GM12878 (cell line): Measurements from ENCODE around the gene TSGA10. TPM values are rescaled to one million over a fixed set of nuclear protein-coding genes. Genes with fewer than 3 reads are reported as not detected.

Experiments used
- ATAC-seq: fragments of 200-7000 bp; cut with Tn5 transposase; 3 replicates; pipeline ENCODE4 v1.9.1; 2020; ENCODE audit warnings: mild to moderate bottlenecking, moderate library complexity
- BruUV-seq: library from RNA; stranded (reverse); fragments of 400-500 nt; replicated peaks from 2 replicates; lab custom pipeline; 2021; lab: Mats Ljungman, UMichigan
- CTCF ChIA-PET: fragments of 300-600 bp; sonication (Branson Sonifier 250); formaldehyde crosslinking; extraction: SDS; loops from one replicate; lab custom pipeline; 2021; ENCODE audit warnings: inconsistent platforms; lab: Yijun Ruan, JAX
- POLR2A ChIA-PET: fragments of 350-600 bp; formaldehyde crosslinking; extraction: SDS; loops from one replicate; lab custom pipeline; 2021; ENCODE audit warnings: inconsistent platforms; lab: Charles Lee
- RAD21 ChIA-PET: fragments of 300-600 bp; sonication (Branson Sonifier 250); formaldehyde crosslinking; loops from one replicate; lab custom pipeline; 2023; ENCODE audit warnings: antibody characterized with exemption; ENCODE audit not compliant: unreplicated experiment; lab: Charles Lee
- SMC1A ChIA-PET: fragments of 300-600 bp; sonication (Branson Sonifier 250); formaldehyde crosslinking; loops from one replicate; lab custom pipeline; 2023; ENCODE audit not compliant: unreplicated experiment, uncharacterized antibody; lab: Charles Lee
- DNase-seq: peaks from one replicate; pipeline ENCODE4 v3.0.0-alpha.2; 2011; ENCODE audit warnings: low read depth, low spot score
- FAIRE-seq: peaks from 3 replicates; lab custom pipeline; 2011; peaks lifted over from hg19 to GRCh38; lab: Jason Lieb, UNC
- H2AFZ ChIP-seq: 2 replicates; pipeline ENCODE4 v1.6.0; 2011; ENCODE audit warnings: low read depth, low read length, control low read depth; ENCODE audit not compliant: control insufficient read depth
- H3K27ac ChIP-seq: 2 replicates; pipeline ENCODE4 v1.5.1; 2011; ENCODE audit warnings: control low read depth; ENCODE audit not compliant: control insufficient read depth, insufficient read depth
- H3K27me3 ChIP-seq, 2 experiments: replicated peaks in 1 of 2; 2 replicates each; pipeline versions ENCODE4 v1.6.0 to v1.6.1; 2011; ENCODE audit warnings: low read length in 1 of 2; ENCODE audit not compliant: control insufficient read depth in 2 of 2, insufficient read depth in 2 of 2
- H3K36me3 ChIP-seq, 2 experiments: 2 replicates each; pipeline ENCODE4 v1.5.1; 2011; ENCODE audit warnings: low read length in 1 of 2; ENCODE audit not compliant: control insufficient read depth in 2 of 2, insufficient read depth in 2 of 2
- H3K4me1 ChIP-seq: 2 replicates; pipeline ENCODE4 v1.6.1; 2011; ENCODE audit warnings: mild to moderate bottlenecking, low read length, moderate library complexity, mixed read lengths; ENCODE audit not compliant: control insufficient read depth, insufficient read depth
- H3K4me2 ChIP-seq: 2 replicates; pipeline ENCODE4 v1.6.0; 2011; ENCODE audit warnings: control low read depth; ENCODE audit not compliant: control insufficient read depth, insufficient read depth
- H3K4me3 ChIP-seq: fragments of 200-600 bp; sonication (generic); 2 replicates; pipeline ENCODE4 v1.5.1; 2016
- H3K79me2 ChIP-seq: 2 replicates; pipeline ENCODE4 v1.6.0; 2011; ENCODE audit warnings: low read length; ENCODE audit not compliant: control insufficient read depth, insufficient read depth
- H3K9ac ChIP-seq: 2 replicates; pipeline ENCODE4 v1.8.0; 2011; ENCODE audit warnings: low read length, control low read depth, mixed read lengths; ENCODE audit not compliant: control insufficient read depth, insufficient read depth
- H3K9me3 ChIP-seq: replicated peaks from 3 replicates; pipeline ENCODE4 v1.5.1; 2011; ENCODE audit warnings: mild to moderate bottlenecking, low read length; ENCODE audit not compliant: control insufficient read depth, insufficient read depth
- H4K20me1 ChIP-seq: 2 replicates; pipeline ENCODE4 v1.6.0; 2011; ENCODE audit not compliant: control insufficient read depth, insufficient read depth
- EP300 ChIP-seq, 2 experiments: fragments of 150-350 bp in 1 of 2; IDR thresholded peaks; 2 replicates each; pipeline ENCODE4 v1.6.1; 2011 to 2012; ENCODE audit warnings: low read depth in 2 of 2, low read length in 2 of 2, borderline replicate concordance in 1 of 2, improper control_type of control experiment in 1 of 2, inconsistent platforms in 1 of 2; ENCODE audit not compliant: control insufficient read depth in 1 of 2
- IKZF2 ChIP-seq, 2 experiments: fragments of 450-650 bp; IDR thresholded peaks; 2 replicates each; pipeline ENCODE4 v1.6.1; 2017; ENCODE audit warnings: mild to moderate bottlenecking in 2 of 2, moderate library complexity in 2 of 2
- MEF2A ChIP-seq: IDR thresholded peaks from 2 replicates; pipeline ENCODE4 v1.6.1; 2011; ENCODE audit warnings: low read depth, mild to moderate bottlenecking, low read length, moderate library complexity; ENCODE audit not compliant: insufficient read depth
- PAX5 ChIP-seq: IDR thresholded peaks from 2 replicates; pipeline ENCODE4 v1.6.1; 2011; ENCODE audit warnings: low read depth, low read length, borderline replicate concordance
- POLR2AphosphoS2 ChIP-seq: IDR thresholded peaks from 2 replicates; pipeline ENCODE4 v1.6.1; 2011; ENCODE audit warnings: low read depth, mild to moderate bottlenecking, low read length, improper control_type of control experiment, moderate library complexity
- POU2F2 ChIP-seq: IDR thresholded peaks from 3 replicates; pipeline ENCODE4 v1.6.1; 2011; ENCODE audit warnings: low read depth, mild to moderate bottlenecking, low read length, borderline replicate concordance
- ZSCAN29 ChIP-seq: fragments of 450-650 bp; IDR thresholded peaks from 2 replicates; pipeline ENCODE4 v1.6.1; 2017; ENCODE audit warnings: mild to moderate bottlenecking, moderate library complexity
- WGBS: methylation state at CpG from one replicate; pipeline ENCODE4 v1.1.6; 2016; ENCODE audit warnings: low lambda C conversion rate; ENCODE audit not compliant: insufficient replicate concordance, insufficient coverage; ENCODE audit errors: missing lambda C conversion rate; 5-methylcytosine and 5-hydroxymethylcytosine counted together
- in situ Hi-C: fragments of 300-500 bp; cut with MboI; formaldehyde crosslinking; loops from 9 replicates; pipeline ENCODE4 v1.14.3; 2018; ENCODE audit warnings: mixed read lengths
- intact Hi-C: fragments of 100-400 bp; cut with micrococcal nuclease; formaldehyde crosslinking; loops from one replicate; pipeline ENCODE4 v1.14.2; 2022; ENCODE audit not compliant: unreplicated experiment
- polyA plus RNA-seq, 11 experiments: library from polyadenylated mRNA; depleted of rRNA in 4 of 11; unstranded in 6 of 11; stranded (reverse) in 5 of 11; fragments of >200 nt; fragmentation: Nextera tagmentation in 4 of 11; fragmentation: Illumina TruSeq in 1 of 11; extraction: Ambion mirVana in 4 of 11; extraction: Trizol in 1 of 11; gene quantifications; 1 replicate in 1 of 11; 2 replicates in 10 of 11; pipeline versions ENCODE4 v1.2.1 to v1.2.3, GENCODE V29; 2011 to 2016; ENCODE audit warnings: inconsistent platforms in 2 of 11, missing spikeins in 2 of 11, low read depth in 1 of 11
- total RNA-seq, 4 experiments: library from RNA; depleted of rRNA in 3 of 4; stranded (reverse); fragments of >200 nt in 3 of 4; fragmentation: Illumina TruSeq in 1 of 4; extraction: Trizol in 1 of 4; gene quantifications; 2 replicates each; pipeline versions ENCODE4 v1.2.1 to v1.2.3, GENCODE V29; 2013 to 2021

Gene TSGA10
- total and polyA plus RNA-seq, 10 of the 15 experiments (the other 5 are each of a cell fraction or from before 2014, with no cell fraction given), result 5.3 to 13.5 (median 8.6) TPM

DNA sequence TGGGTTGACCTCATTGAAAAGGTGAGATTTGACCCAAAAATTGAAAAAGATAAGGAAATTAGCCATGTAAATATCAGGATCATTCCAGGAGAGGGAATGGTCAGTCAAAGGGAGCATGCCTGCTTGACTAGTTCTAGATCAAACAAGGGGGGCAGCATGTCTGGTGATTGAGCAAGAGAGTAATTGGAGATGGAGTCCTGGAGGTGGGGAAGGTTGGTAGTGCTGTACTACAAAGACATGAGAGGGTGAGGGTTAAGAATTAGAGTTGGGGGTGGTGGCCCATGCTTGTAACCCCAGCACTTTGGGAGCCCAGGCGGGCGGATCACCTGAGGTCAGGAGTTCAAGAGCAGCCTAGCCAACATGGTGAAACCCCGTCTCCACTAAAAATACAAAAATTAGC is 28.3 kb upstream of the TSGA10 start:
- Histone ChIP-seq H3K36me3 (0 out of 4 replicates have a peak, but pooled peaks cover 0 to 3% of the 10 kb centered on the region in 2 experiments), H4K20me1 (no peaks in the 10 kb centered on the region), H3K27ac (no peak overlapping the region), H3K9ac (no peak overlapping the region), H3K4me2 (peak overlapping the region; percentile 15), H3K79me2 (peaks cover 60% of the 10 kb centered on the region), H3K9me3 (no peaks in the 10 kb centered on the region), H3K27me3 (no peaks in the 10 kb centered on the region), H3K4me3 (no peak overlapping the region), H2AFZ (no peak overlapping the region), H3K4me1 (no peaks in the 10 kb centered on the region; the same call in 1 of the 2 replicates)
- in situ Hi-C loops, result loop anchor here (25.0 kb wide), 1 partner anchor 304 kb away; the partner anchor contains the start of gene REV1
- ATAC-seq, result no peak
- FAIRE-seq, result no peak
- ChIA-PET POLR2A (no interaction called here), RAD21 (no interaction called here), SMC1A (interaction anchor here (3.5 kb wide), 1 partner anchor 154 kb away, joined by 10 read pairs; the partner anchor contains the start of genes EIF5B and TXNDC9), CTCF (interaction anchor here (0.6 kb wide), 1 partner anchor 87 kb away, joined by 3 read pairs; no protein-coding TSS in a partner anchor)
- WGBS, result 97% methylated on average over 3 of the region's 3 CpGs
- no TSS peak for BruUV-seq
- TF ChIP-seq PAX5, result no peak
- no peak for TF ChIP-seq EP300 (IDR thresholded peaks at IDR 0.05; ENCODE audit: borderline replicate concordance in 1 of 2, control insufficient read depth in 1 of 2, low read depth in 2 of 2, low read length in 2 of 2)
- no peak for TF ChIP-seq IKZF2 (IDR thresholded peaks at IDR 0.05)
- TF ChIP-seq ZSCAN29, result no peak
- TF ChIP-seq POU2F2, result no peak
- TF ChIP-seq MEF2A, result no peak
- TF ChIP-seq POLR2AphosphoS2, result no peak
- intact Hi-C loops, result loop anchor here (5.0 kb wide), 2 partner anchors 41 to 304 kb away; partner anchors contain the start of gene C2orf15
- no peak for DNase-seq
